Heart right ventricle (tissue), 16 donors: ENCODE results near the gene BMP10. TPM values are rescaled to one million over a fixed set of nuclear protein-coding genes. Genes with fewer than 3 reads are reported as not detected.

Experiments
- ATAC-seq, 8 donors: fragments of 200-7000 bp; cut with Tn5 transposase; one replicate each; pipeline ENCODE4 v1.9.1; 2020; ENCODE audit warnings: mild to moderate bottlenecking in 8 of 8, moderate library complexity in 8 of 8, moderate number of reproducible peaks in 1 of 8
- DNase-seq, 2 donors: peaks; one replicate each; pipeline ENCODE4 v3.0.0-alpha.2; 2020
- H3K27ac ChIP-seq, 10 donors: fragments of 200-600 bp; sonication (generic) in 2 of 10; one replicate each; pipeline versions ENCODE4 v1.5.0 to v1.8.0; 2020 to 2022; ENCODE audit warnings: mild to moderate bottlenecking in 3 of 10
- H3K27me3 ChIP-seq, 7 donors: fragments of 200-600 bp; one replicate each; pipeline ENCODE4 v1.8.0; 2021 to 2022; ENCODE audit warnings: mild to moderate bottlenecking in 2 of 7
- H3K36me3 ChIP-seq, 9 donors: fragments of 200-600 bp; sonication (generic) in 1 of 9; one replicate each; pipeline versions ENCODE4 v1.5.0 to v1.8.0; 2020 to 2022; ENCODE audit warnings: mild to moderate bottlenecking in 2 of 9
- H3K4me1 ChIP-seq, 9 donors: fragments of 200-600 bp; sonication (generic) in 1 of 9; one replicate each; pipeline versions ENCODE4 v1.5.0 to v1.8.0; 2020 to 2022; ENCODE audit warnings: mild to moderate bottlenecking in 4 of 9
- H3K4me3 ChIP-seq, 10 donors: fragments of 200-600 bp; sonication (generic) in 2 of 10; one replicate each; pipeline versions ENCODE4 v1.5.0 to v1.8.0; 2020 to 2022; ENCODE audit warnings: mild to moderate bottlenecking in 7 of 10, moderate library complexity in 2 of 10
- H3K9me3 ChIP-seq, 11 donors: fragments of 200-600 bp in 10 of 11; sonication (generic) in 2 of 11; one replicate each; pipeline versions ENCODE4 v1.5.0 to v1.8.0; 2013 to 2022; ENCODE audit warnings: mild to moderate bottlenecking in 2 of 11, control low read depth in 1 of 11, moderate library complexity in 1 of 11
- WGBS, 2 donors: extraction: QIAGEN DNeasy Blood & Tissue Kit; methylation state at CpG; one replicate each; pipeline ENCODE4 v1.1.7; 2013; ENCODE audit warnings: inconsistent platforms in 1 of 2; 5-methylcytosine and 5-hydroxymethylcytosine counted together
- intact Hi-C, 10 donors: fragments of 100-400 bp; cut with DNase I; formaldehyde crosslinking; loops; one replicate each; pipeline versions ENCODE4 v1.11.1 to v1.14.2; 2022
- polyA plus RNA-seq, 2 donors: library from polyadenylated mRNA; stranded (reverse); fragments of 200-250 nt; gene quantifications; one replicate each; pipeline ENCODE4 v1.2.3, GENCODE V29; 2013
- total RNA-seq, 10 donors: library from RNA; stranded (reverse); fragmentation: NEBNext Ultra II Directional in 3 of 10; extraction: Animal tissue kit (Norgen Biotek cat#: 25700) in 3 of 10; gene quantifications; one replicate each; pipeline versions ENCODE4 v1.2.1 to v1.2.4, GENCODE V29; 2021 to 2023
- TF ChIP-seq, protein P1 (sequence below), 9 donors: fragments of 200-600 bp; sonication (generic) in 2 of 9; IDR thresholded peaks; one replicate each; pipeline versions ENCODE4 v1.5.0 to v1.8.0; 2021 to 2022; ENCODE audit warnings: antibody characterized with exemption in 9 of 9, mild to moderate bottlenecking in 5 of 9, moderate library complexity in 1 of 9
- donor health status: Arrhythmogenic right ventricular cardiomyopathy.
- donor health status: ischemic (EF 13 %, LVEDD 7.1; RV severe dilation, severe dysfunction).
- donor health status: healthy with polysubstance abuse.
- donor health status: DM: no; HTN: yes; CAD: no.
- donor health status: DM: no; HTN: no; CAD: no.
- donor health status: ischemic (EF 25% LVEDD 6.9; RV normal size, moderate dysfunction).
- donor health status: ischemic (EF 25% LVEDD 5.7; RV mildly dilated, moderate dysfunction).
- donor health status: healthy.
- donor health status: DM: yes; HTN: yes; CAD: no.
- donor health status: Ischemic cardiomyopathy.
- donor health status: ischemic (EF 35%, LVEDD 5.7; RV mildly dilated, moderate dysfunction).
- donor health status: nonischemic (EF 11% LVEDD 7.7; RV severe dilation, severe dysfunction).
- donor health status: DM: yes; HTN: yes; CAD: no.
- donor health status: PGD.
- donor health status: ischemic (EF 29% LVEDD 5.4; RV normal size, mild dysfunction).
- donor health status: nonischemic (EF 23%, LVEDD 6.1; RV moderate dilation, normal function).

Gene BMP10
- total and polyA plus RNA-seq, 12 donors: 0.03 to 0.31 TPM; not detected in 10

DNA sequence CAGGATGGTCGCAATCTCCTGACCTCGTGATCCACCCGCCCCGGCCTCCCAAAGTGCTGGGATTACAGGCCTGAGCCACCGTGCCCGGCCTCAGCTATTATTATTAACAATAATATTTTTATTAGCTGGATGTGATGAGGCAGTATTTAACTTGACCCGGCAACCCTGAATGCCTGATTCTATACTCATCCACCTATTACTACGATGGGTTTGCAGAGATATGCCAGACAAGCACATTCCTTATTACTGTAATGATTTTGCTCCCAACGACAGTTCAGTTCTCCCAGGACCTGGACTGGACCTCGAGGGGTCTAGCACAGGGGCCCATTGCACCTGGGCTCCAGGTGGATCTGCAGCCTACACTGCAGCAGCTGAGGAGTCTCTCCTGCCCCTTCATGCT lies 32.6 kb downstream of the BMP10 start:
- DNase-seq: no peak
- ATAC-seq: no peak
- Histone ChIP-seq H3K27me3 (peaks cover 0 to 7% (median 0%) of the 10 kb centered on the region in 7 donors), H3K4me1 (peaks cover 0 to 43% (median 5%) of the 10 kb centered on the region in 9 donors), H3K36me3 (no peaks in the 10 kb centered on the region), H3K4me3 (no peak overlapping the region), H3K27ac (no peak overlapping the region), H3K9me3 (no peaks in the 10 kb centered on the region)
- intact Hi-C loops: loop anchor here in 6 of 10 donors (5.0 to 10.0 kb wide), 4 partner anchors 69 to 374 kb away; partner anchors contain the start of genes APLF (in 1 of the 6) and FBXO48 (in 1 of the 6)
- TF ChIP-seq, protein P1, sequence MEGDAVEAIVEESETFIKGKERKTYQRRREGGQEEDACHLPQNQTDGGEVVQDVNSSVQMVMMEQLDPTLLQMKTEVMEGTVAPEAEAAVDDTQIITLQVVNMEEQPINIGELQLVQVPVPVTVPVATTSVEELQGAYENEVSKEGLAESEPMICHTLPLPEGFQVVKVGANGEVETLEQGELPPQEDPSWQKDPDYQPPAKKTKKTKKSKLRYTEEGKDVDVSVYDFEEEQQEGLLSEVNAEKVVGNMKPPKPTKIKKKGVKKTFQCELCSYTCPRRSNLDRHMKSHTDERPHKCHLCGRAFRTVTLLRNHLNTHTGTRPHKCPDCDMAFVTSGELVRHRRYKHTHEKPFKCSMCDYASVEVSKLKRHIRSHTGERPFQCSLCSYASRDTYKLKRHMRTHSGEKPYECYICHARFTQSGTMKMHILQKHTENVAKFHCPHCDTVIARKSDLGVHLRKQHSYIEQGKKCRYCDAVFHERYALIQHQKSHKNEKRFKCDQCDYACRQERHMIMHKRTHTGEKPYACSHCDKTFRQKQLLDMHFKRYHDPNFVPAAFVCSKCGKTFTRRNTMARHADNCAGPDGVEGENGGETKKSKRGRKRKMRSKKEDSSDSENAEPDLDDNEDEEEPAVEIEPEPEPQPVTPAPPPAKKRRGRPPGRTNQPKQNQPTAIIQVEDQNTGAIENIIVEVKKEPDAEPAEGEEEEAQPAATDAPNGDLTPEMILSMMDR (IDR thresholded peaks at IDR 0.05): no peak
- 95% methylated on average over 10 of the region's 10 CpGs for WGBS, 2 donors

DNA sequence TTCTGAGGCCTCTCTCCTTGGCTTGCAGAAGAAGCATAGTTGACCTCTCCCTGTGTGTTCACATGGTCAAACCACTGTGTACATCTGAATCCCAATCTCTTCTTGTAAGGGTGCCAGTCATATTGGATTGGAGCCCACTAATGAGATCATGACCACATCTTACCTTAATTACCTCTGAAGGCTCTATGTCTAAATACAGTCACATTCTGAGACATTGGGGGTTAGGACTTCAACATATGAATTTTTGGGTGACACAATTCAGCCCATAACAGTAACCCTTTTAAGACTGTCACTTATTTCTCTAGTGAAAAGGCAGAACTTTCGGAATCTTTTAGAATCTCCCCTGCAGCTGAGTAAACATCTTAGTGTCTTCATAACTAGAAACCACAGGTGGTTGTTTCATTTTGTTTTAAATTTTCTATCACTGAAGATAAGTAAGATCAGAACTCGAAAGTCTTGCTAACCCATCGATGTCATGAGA lies 33.3 kb downstream of the BMP10 start:
- TF ChIP-seq, protein P1 (IDR thresholded peaks at IDR 0.05): no peak

DNA sequence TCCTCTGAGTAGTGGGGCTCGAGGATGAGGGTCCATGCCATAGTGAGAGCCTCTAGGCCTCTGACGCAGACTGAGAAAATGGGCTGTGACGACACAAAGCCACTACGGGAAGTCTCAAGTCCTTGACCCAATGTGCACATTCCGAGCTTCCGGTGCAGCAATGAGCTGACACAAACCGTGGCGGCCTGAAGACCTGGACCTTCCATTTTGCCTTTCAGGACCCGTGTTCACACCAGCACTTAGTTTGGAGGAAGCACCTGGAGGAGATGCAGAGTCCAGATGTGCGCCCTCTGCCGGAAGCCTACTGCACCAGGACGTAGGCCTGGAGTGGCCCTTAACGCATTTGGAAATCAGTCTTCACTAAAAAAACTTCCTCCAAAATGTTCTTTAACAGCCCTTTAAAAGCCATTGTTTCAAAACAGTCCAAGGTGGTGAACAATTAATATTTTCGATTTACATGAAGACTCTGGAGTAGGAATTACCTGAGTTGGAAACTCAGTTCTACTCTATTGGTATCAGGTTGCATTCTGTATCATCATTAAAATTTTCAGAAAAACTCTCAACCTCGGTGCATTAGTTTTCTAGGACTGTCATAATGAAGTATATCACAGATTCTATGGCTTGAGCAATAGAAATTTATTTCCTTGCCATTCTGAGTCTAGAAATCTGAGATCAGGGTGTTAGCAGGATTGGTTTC lies 33.9 kb downstream of the BMP10 start:
- peaks cover 0 to 56% (median 13%) of the 10 kb centered on the region in 9 donors for H3K4me1 ChIP-seq
- ATAC-seq: peak in 7 of 8 donors; percentile 60 to 82 (median 65)

More for the DNA sequence above, 33.3 kb downstream of the BMP10 start:
- Histone ChIP-seq H3K4me3 (no peak overlapping the region), H3K9me3 (no peaks in the 10 kb centered on the region), H3K27ac (peak overlapping the region in 1 of 10 donors; percentile 90), H3K27me3 (peaks cover 0 to 2% (median 0%) of the 10 kb centered on the region in 7 donors), H3K4me1 (peaks cover 0 to 50% (median 7%) of the 10 kb centered on the region in 9 donors), H3K36me3 (no peaks in the 10 kb centered on the region)
- intact Hi-C loops: loop anchor here in 7 of 10 donors (1.0 to 10.0 kb wide), 7 partner anchors 69 to 373 kb away; partner anchors contain the start of genes APLF (in 1 of the 7) and FBXO48 (in 1 of the 7)
- DNase-seq (no peak), ATAC-seq (no peak)
- 65 to 76% methylated on average over 3 of the region's 3 CpGs for WGBS, 2 donors

DNA sequence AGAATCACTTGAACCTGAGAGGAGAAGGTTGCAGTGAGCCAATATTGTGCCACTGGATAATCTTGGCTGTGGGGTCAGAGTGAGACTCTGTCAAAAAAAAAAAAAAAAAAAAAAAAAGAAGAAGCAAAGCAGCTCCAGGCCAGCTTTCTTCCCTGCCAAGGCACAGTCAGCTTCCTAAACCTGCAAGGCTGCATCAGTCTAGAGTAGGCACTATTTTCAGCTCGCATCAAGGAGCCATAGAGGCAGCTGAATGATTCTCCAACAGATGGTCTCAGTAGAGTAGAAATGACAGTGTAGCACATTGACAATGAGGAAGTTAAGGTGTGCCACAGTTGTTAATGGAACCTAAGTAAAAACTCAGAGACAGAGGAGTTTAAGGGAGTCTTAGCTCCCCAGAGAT lies 35.6 kb downstream of the BMP10 start:
- no peaks in the 10 kb centered on the region for H3K36me3 ChIP-seq
- no peaks in the 10 kb centered on the region for H3K27me3 ChIP-seq
- ATAC-seq (no peak), DNase-seq (no peak)
- peak overlapping the region in 1 of 10 donors; percentile 90 for H3K27ac ChIP-seq
- intact Hi-C loops: loop anchor here in 7 of 10 donors (2.0 to 10.0 kb wide), 6 partner anchors 72 to 371 kb away; partner anchors contain the start of genes APLF (in 1 of the 7) and FBXO48 (in 1 of the 7)
- WGBS, 2 donors: 88 to 91% methylated on average over 1 of the region's 1 CpG
- no peaks in the 10 kb centered on the region for H3K9me3 ChIP-seq
- TF ChIP-seq, protein P1 (IDR thresholded peaks at IDR 0.05): no peak
- no peak overlapping the region for H3K4me3 ChIP-seq
- H3K4me1 ChIP-seq: peaks cover 10 to 73% (median 30%) of the 10 kb centered on the region in 9 donors

More for the DNA sequence above, 33.9 kb downstream of the BMP10 start:
- 60 to 64% methylated on average over 15 of the region's 15 CpGs for WGBS, 2 donors
- Histone ChIP-seq H3K27ac (peak overlapping the region in 2 of 10 donors; percentile 43 to 90), H3K27me3 (no peaks in the 10 kb centered on the region), H3K4me3 (no peak overlapping the region), H3K9me3 (no peaks in the 10 kb centered on the region), H3K36me3 (no peaks in the 10 kb centered on the region)
- peak; percentile 73 to 76 for DNase-seq
- TF ChIP-seq, protein P1 (IDR thresholded peaks at IDR 0.05): peak; percentile 42 to 82 (median 66)
- intact Hi-C loops: loop anchor here in 7 of 10 donors (1.0 to 10.0 kb wide), 7 partner anchors 70 to 373 kb away; partner anchors contain the start of genes APLF (in 1 of the 7) and FBXO48 (in 1 of the 7)
